ENCODE measurements around the gene ASPM.

The ASPM gene

GRCh38 chr1:197146101-197147095 lies at the start of gene ASPM:
Gene ASPM, minus strand, starts transcription at chr1:197146669. Its CDS starts 232 bp downstream, at chr1:197146437.
- DNase-seq (ENCODE audit: low read depth) = peak; percentile 93

GRCh38 chr1:197195100-197195499 lies 48.6 kb upstream of the ASPM start:
- no peak for DNase-seq (ENCODE audit: low read depth)

- DNase-seq (ENCODE audit: low read depth) = no peak
Observed at GRCh38 chr1:197184190-197184589, 37.7 kb upstream of the ASPM start.

GRCh38 chr1:197183195-197183748 lies 36.8 kb upstream of the ASPM start:
- no peak for DNase-seq (ENCODE audit: low read depth)

GRCh38 chr1:197182716-197183115 lies 36.2 kb upstream of the ASPM start:
- no peak for DNase-seq (ENCODE audit: low read depth)

GRCh38 chr1:197181982-197182381 lies 35.5 kb upstream of the ASPM start:
- no peak for DNase-seq (ENCODE audit: low read depth)

- DNase-seq (ENCODE audit: low read depth) = peak; percentile 41
Observed at GRCh38 chr1:197180252-197180878, 33.9 kb upstream of the ASPM start.

- DNase-seq (ENCODE audit: low read depth) = peak; percentile 53
Observed at GRCh38 chr1:197178998-197179397, 32.5 kb upstream of the ASPM start.

GRCh38 chr1:197174818-197175217 lies 28.3 kb upstream of the ASPM start:
- DNase-seq (ENCODE audit: low read depth) = no peak

- no peak for DNase-seq (ENCODE audit: low read depth)
Observed at GRCh38 chr1:197173571-197174507, 27.4 kb upstream of the ASPM start.

- peak; percentile 21 for DNase-seq (ENCODE audit: low read depth)
Observed at GRCh38 chr1:197171531-197171930, 25.1 kb upstream of the ASPM start.

- no peak for DNase-seq (ENCODE audit: low read depth)
Observed at GRCh38 chr1:197170538-197170937, 24.1 kb upstream of the ASPM start.

GRCh38 chr1:197159461-197159860 lies 13.0 kb upstream of the ASPM start:
- no peak for DNase-seq (ENCODE audit: low read depth)

- no peak for DNase-seq (ENCODE audit: low read depth)
Observed at GRCh38 chr1:197156692-197157091, 10.2 kb upstream of the ASPM start.

- no peak for DNase-seq (ENCODE audit: low read depth)
Observed at GRCh38 chr1:197152662-197153061, 6.2 kb upstream of the ASPM start.

- DNase-seq (ENCODE audit: low read depth) = no peak
Observed at GRCh38 chr1:197151185-197151584, 4.7 kb upstream of the ASPM start.

GRCh38 chr1:197150336-197151005 lies 4.0 kb upstream of the ASPM start:
- no peak for DNase-seq (ENCODE audit: low read depth)

GRCh38 chr1:197149340-197149739 lies 2.9 kb upstream of the ASPM start:
- DNase-seq (ENCODE audit: low read depth) = no peak

GRCh38 chr1:197145446-197146024 lies 934 bp downstream of the ASPM start:
- DNase-seq (ENCODE audit: low read depth) = no peak

- DNase-seq (ENCODE audit: low read depth) = no peak
Observed at GRCh38 chr1:197144570-197145325, 1.7 kb downstream of the ASPM start.
